Measurements from ENCODE around the gene MEGF6. TPM values are rescaled to one million over a fixed set of nuclear protein-coding genes. Genes with fewer than 3 reads are reported as not detected.

The MEGF6 gene
- total RNA-seq, 4 donors from 2014 or later, result 66.7 to 120 (median 74.5) TPM

GRCh38 chr1:3476666-3477065 lies 134.6 kb downstream of the MEGF6 start:
- H3K27ac ChIP-seq, result no peak overlapping the region
- TF ChIP-seq POLR2A (IDR thresholded peaks at IDR 0.05), result no peak
- TF ChIP-seq CTCF (IDR thresholded peaks at IDR 0.05), result no peak
- no peak for TF ChIP-seq POLR2AphosphoS5 (IDR thresholded peaks at IDR 0.05)
- no peak for TF ChIP-seq EP300 (IDR thresholded peaks at IDR 0.05)

GRCh38 chr1:3475839-3476573 lies 135.3 kb downstream of the MEGF6 start:
- Histone ChIP-seq H3K9me3 (no peaks in the 10 kb centered on the region), H3K4me1 (peaks cover 33% of the 10 kb centered on the region), H3K4me3 (no peak overlapping the region), H3K36me3 (no peaks in the 10 kb centered on the region), H3K27me3 (no peaks in the 10 kb centered on the region), H3K27ac (no peak overlapping the region)
- 82% methylated on average over 8 of the region's 14 CpGs for WGBS
- DNase-seq (ENCODE audit: low spot score in 2 of 2), result no peak
- TF ChIP-seq POLR2A (IDR thresholded peaks at IDR 0.05) (no peak), EP300 (IDR thresholded peaks at IDR 0.05) (no peak), CTCF (IDR thresholded peaks at IDR 0.05) (no peak), POLR2AphosphoS5 (IDR thresholded peaks at IDR 0.05) (no peak)

More at GRCh38 chr1:3476666-3477065, 134.6 kb downstream of the MEGF6 start:
- no peak for DNase-seq (ENCODE audit: low spot score in 2 of 2)
- no peaks in the 10 kb centered on the region for H3K27me3 ChIP-seq
- H3K4me3 ChIP-seq, result no peak overlapping the region
- H3K9me3 ChIP-seq, result no peaks in the 10 kb centered on the region
- WGBS, result 91% methylated on average over 14 of the region's 16 CpGs
- H3K4me1 ChIP-seq, result peaks cover 29% of the 10 kb centered on the region
- H3K36me3 ChIP-seq, result no peaks in the 10 kb centered on the region

DNA sequence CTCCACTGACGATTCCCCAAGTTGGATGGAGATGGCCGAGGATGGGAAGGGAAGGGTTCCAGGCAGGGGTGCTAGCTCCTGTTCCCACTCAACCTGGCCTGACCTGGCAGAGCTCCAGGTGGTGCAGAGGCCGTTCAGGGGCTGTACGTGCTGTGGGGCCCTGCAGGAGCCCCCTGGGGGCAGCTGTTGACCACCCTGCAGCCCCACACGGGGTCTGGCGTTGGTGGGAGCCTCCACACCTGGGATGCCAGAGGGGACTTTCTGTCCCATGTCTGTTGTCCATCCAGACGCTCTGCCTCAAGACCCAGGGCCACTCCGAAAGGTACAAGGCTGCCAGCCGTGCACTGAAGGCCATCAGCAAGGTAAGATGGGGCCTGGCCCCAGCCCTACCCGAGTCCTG lies 136.9 kb downstream of the MEGF6 start:
- Histone ChIP-seq H3K4me3 (no peak overlapping the region), H3K27ac (no peak overlapping the region), H3K36me3 (no peaks in the 10 kb centered on the region), H3K4me1 (peaks cover 35% of the 10 kb centered on the region), H3K27me3 (no peaks in the 10 kb centered on the region), H3K9me3 (no peaks in the 10 kb centered on the region)
- no peak for TF ChIP-seq POLR2AphosphoS5 (IDR thresholded peaks at IDR 0.05)
- 91% methylated on average over 4 of the region's 10 CpGs for WGBS
- no peak for DNase-seq (ENCODE audit: low spot score in 2 of 2)

DNA sequence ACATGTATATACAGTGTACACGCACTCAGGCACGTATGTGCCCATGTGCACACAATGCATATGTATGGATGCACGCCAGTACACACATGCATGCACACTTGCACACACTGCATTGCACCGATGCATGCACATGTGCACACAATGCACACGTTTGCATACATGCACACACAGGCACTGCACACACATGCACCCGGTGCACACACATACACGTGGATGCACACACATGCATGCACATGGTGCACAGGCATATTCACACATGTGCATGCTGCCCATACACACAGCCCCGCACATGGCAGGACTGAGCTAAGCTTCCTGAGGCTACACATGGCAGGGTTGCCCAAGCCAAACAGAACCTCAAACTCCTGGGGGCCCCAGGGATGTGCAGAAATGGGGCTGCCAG lies 137.3 kb downstream of the MEGF6 start:
- no peak for DNase-seq (ENCODE audit: low spot score in 2 of 2)
- TF ChIP-seq POLR2A (IDR thresholded peaks at IDR 0.05) (no peak), POLR2AphosphoS5 (IDR thresholded peaks at IDR 0.05) (no peak), EP300 (IDR thresholded peaks at IDR 0.05) (no peak), CTCF (IDR thresholded peaks at IDR 0.05) (no peak)
- no peaks in the 10 kb centered on the region for H3K9me3 ChIP-seq
- H3K36me3 ChIP-seq, result no peaks in the 10 kb centered on the region
- 40% methylated on average over 2 of the region's 8 CpGs for WGBS
- H3K27me3 ChIP-seq, result no peaks in the 10 kb centered on the region
- H3K27ac ChIP-seq, result no peak overlapping the region
- no peak overlapping the region for H3K4me3 ChIP-seq
- peaks cover 35% of the 10 kb centered on the region for H3K4me1 ChIP-seq

GRCh38 chr1:3473381-3473844 lies 137.9 kb downstream of the MEGF6 start:
- Histone ChIP-seq H3K36me3 (no peaks in the 10 kb centered on the region), H3K9me3 (no peaks in the 10 kb centered on the region), H3K4me1 (peaks cover 35% of the 10 kb centered on the region), H3K4me3 (no peak overlapping the region), H3K27ac (no peak overlapping the region), H3K27me3 (no peaks in the 10 kb centered on the region)
- no peak for DNase-seq (ENCODE audit: low spot score in 2 of 2)
- 0% methylated on average over 5 of the region's 20 CpGs for WGBS
- TF ChIP-seq EP300 (IDR thresholded peaks at IDR 0.05) (no peak), POLR2AphosphoS5 (IDR thresholded peaks at IDR 0.05) (no peak), CTCF (IDR thresholded peaks at IDR 0.05) (no peak), POLR2A (IDR thresholded peaks at IDR 0.05) (no peak)

Data from suprapubic skin (tissue), 4 donors.